Measurements from ENCODE around the gene NOP9. TPM values are rescaled to one million over a fixed set of nuclear protein-coding genes. Genes with fewer than 3 reads are reported as not detected.

The NOP9 gene
- total RNA-seq, 1 experiment from 2014 or later: 39.4 TPM

DNA sequence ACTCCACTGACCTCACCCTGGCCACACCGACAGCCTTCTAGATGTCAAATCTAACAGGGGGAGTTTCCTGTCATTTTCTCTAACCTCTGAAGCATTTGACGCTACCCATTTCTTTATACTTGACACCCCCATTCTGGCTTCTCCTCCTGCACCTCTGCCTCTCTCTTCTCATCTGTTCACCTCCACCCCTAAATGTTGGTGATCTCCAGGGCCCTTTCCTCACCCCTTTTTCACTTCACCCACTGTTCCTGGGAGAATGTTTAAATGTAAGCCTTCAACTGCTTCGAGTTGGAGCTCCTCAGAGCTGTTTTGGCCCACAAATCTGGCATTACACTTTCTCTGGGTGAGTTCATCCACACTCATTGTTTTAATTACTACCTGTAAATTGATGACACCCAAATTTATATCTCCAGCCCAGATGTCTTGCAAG, 27.8 kb upstream of the NOP9 start (continued):
- TF ChIP-seq CBX3 (IDR thresholded peaks at IDR 0.05; ENCODE audit: low read depth): no peak
- TF ChIP-seq SRF (IDR thresholded peaks at IDR 0.05; ENCODE audit: low read depth): no peak
- TF ChIP-seq YY1 (IDR thresholded peaks at IDR 0.05; ENCODE audit: extremely low read depth, insufficient replicate concordance, low read depth, low read length): no peak

DNA sequence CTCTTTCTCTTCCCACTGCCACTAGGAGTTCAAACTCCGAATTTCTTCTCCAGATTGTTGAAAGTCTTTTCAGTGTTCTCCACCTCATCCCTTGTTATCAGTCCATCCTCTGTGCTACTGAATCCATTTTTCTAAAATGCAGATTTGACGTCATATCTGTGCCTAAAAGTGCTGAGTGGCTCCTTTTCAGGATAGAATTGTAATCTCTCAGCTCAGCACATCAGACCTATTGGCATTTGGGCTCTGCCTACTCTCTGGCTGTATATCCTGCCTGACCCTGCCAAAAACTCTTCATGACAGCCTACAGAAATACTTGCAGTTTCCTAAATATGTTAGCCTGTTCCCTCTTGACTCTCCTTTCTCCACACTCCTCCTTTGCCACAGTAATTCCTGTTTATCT, 27.2 kb upstream of the NOP9 start:
- Histone ChIP-seq H4K20me1 (ENCODE audit: insufficient read depth) (no peaks in the 10 kb centered on the region), H3K27ac (ENCODE audit: low read depth, low read length) (no peak overlapping the region), H3K36me3 (ENCODE audit: control insufficient read depth in 1 of 2, insufficient read depth in 2 of 2, low read length in 2 of 2) (no peaks in the 10 kb centered on the region; a peak in 1 of 4 replicates), H3K9me3 (ENCODE audit: control insufficient read depth in 1 of 2, insufficient read depth in 1 of 2, low read depth in 1 of 2, low read length in 2 of 2) (no peaks in the 10 kb centered on the region), H3K79me2 (ENCODE audit: insufficient read depth, low read length) (peaks cover 4% of the 10 kb centered on the region; the same call in 1 of the 2 replicates), H3K27me3 (ENCODE audit: insufficient read depth, low read length) (no peaks in the 10 kb centered on the region), H3K9me2 (ENCODE audit: insufficient read depth) (no peaks in the 10 kb centered on the region), H3K4me2 (ENCODE audit: low read length) (peak overlapping the region; percentile 98; the same call in 1 of the 2 replicates), H2AFZ (ENCODE audit: low read depth, low read length, poor library complexity, severe bottlenecking) (no peak overlapping the region), H3K4me1 (ENCODE audit: control insufficient read depth in 1 of 2, insufficient read depth in 2 of 2, low read length in 2 of 2) (peaks cover 9 to 22% of the 10 kb centered on the region in 2 experiments; a peak in 3 of 4 replicates), H3K9ac (ENCODE audit: low read length) (no peak overlapping the region), H3K4me3 (replicated peaks in 1 of 2; ENCODE audit: low read depth in 1 of 2, low read length in 2 of 2) (no peak overlapping the region)
- TF ChIP-seq POLR2A (IDR thresholded peaks at IDR 0.05; ENCODE audit: borderline replicate concordance, extremely low read depth, insufficient read depth, insufficient read length) (no peak), EZH2 (IDR thresholded peaks at IDR 0.05) (no peak), SIN3A (IDR thresholded peaks at IDR 0.05; ENCODE audit: low read depth) (no peak), REST (IDR thresholded peaks at IDR 0.05; ENCODE audit: low read depth) (no peak), EGR1 (IDR thresholded peaks at IDR 0.05; ENCODE audit: low read depth) (no peak), EZH2phosphoT487 (IDR thresholded peaks at IDR 0.05; ENCODE audit: borderline replicate concordance) (no peak), TCF7L2 (IDR thresholded peaks at IDR 0.05; ENCODE audit: borderline replicate concordance, extremely low read depth, insufficient read depth, insufficient read length) (no peak), MAX (IDR thresholded peaks at IDR 0.05) (no peak), CEBPB (IDR thresholded peaks at IDR 0.05; ENCODE audit: low read depth) (no peak), JUND (IDR thresholded peaks at IDR 0.05) (no peak), YY1 (IDR thresholded peaks at IDR 0.05; ENCODE audit: extremely low read depth, insufficient replicate concordance, low read depth, low read length) (no peak)
- POLR2A ChIA-PET: interaction anchor here (2.7 kb wide), 1 partner anchor 30 kb away, joined by 20 read pairs; the partner anchor contains the start of gene TINF2
- RAD21 ChIA-PET (ENCODE audit: low non-redundant PET in 1 of 2, low total read pairs in 2 of 2, uncharacterized antibody in 2 of 2, unreplicated experiment in 2 of 2): no interaction called here
- CTCF ChIA-PET: interaction anchor here (1.5 to 2.0 kb wide), 3 partner anchors 7 to 30 kb away, joined by 5 to 17 read pairs (median 9); partner anchors contain the start of gene TINF2
- DNase-seq (ENCODE audit: low read depth, low spot score): no peak
- no peak for ATAC-seq
- no TSS peak for BruUV-seq (replicated peaks)
- intact Hi-C loops (cut with micrococcal nuclease): no loop called here
